ENCODE data around the gene DPYSL4. TPM values are rescaled to one million over a fixed set of nuclear protein-coding genes. Genes with fewer than 3 reads are reported as not detected.

Gene DPYSL4
- 1.3 and 4.2 TPM in 2 replicates for total RNA-seq

DNA sequence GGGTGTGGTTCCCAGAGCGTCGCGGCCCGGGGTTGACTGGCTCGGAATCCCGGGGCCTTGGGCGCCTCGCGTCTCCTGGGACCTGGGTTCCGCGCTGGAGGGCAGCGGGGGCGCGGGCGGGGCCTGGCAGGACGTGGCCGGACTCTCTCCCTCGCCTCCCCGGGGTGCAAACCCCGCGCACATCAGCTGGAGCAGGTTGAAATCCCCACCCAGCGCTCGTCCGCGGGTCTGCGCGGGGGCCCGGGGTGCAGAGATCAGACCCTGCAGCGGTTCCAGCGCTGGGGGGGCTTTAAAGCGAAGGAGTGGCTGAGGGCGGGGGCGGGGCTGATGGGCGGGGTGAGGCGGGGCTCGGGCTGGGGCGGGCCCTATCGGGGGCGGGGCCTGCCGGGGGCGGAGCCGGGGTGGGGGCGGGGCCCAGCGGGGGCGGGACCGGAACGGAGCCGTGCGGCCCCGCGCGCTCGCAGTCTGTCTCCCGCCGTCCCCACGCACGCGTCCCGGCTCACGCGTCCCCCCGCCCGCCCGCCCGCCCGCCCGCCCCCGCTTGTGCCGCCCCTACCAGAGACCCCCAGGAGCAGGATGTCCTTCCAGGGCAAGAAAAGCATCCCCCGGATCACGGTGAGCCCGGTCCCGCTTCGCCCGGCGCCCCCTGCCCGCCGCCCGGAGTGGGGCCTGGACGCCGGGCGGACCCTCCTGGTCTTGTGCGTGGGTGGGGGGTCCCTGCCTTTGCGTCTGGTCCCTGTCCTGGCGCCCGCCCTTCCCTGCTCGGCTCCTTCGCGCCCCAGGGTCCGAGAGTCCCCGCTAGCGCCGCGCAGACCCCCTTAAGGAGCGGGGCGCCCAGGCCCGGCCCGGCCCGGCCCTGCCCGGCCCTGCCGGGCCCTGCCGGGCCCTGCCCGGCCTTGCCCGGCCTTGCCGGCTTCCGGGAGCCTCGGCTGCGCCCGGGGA lies at the start of gene DPYSL4:
Gene DPYSL4, plus strand, starts transcription at position 461 of the 942 bp plus-strand sequence. Its CDS starts 116 bp downstream, at position 577.

Other genes with a start within 250 kb of the DPYSL4 start
- gene BNIP3, start 205.0 kb upstream of the DPYSL4 start, total RNA-seq: 152 and 162 TPM in 2 replicates
- gene JAKMIP3, start 121.0 kb upstream of the DPYSL4 start, total RNA-seq: under 0.01 and 0.17 TPM in 2 replicates
- gene STK32C, start 121.0 kb downstream of the DPYSL4 start, total RNA-seq: 10.3 and 16.2 TPM in 2 replicates
- gene LRRC27, start 145.2 kb downstream of the DPYSL4 start, total RNA-seq: 14.7 and 15.2 TPM in 2 replicates
- gene PWWP2B, start 210.3 kb downstream of the DPYSL4 start, total RNA-seq: 8.6 and 22.2 TPM in 2 replicates

All from smooth muscle cell of trachea (primary cell).